C4-2B (cell line): ENCODE data around the gene ZMYND10.

Experiments
- H3K27ac ChIP-seq: fragments of 450-650 bp; 2 replicates; pipeline ENCODE4 v1.5.1; 2017
- ZFX ChIP-seq: fragments of 450-650 bp; IDR thresholded peaks from 2 replicates; pipeline ENCODE4 v1.6.1; 2017
- TF ChIP-seq, protein P1 (sequence below): fragments of 450-650 bp; conservative IDR thresholded peaks from 2 replicates; pipeline ENCODE4 v1.5.1; 2017; ENCODE audit warnings: mild to moderate bottlenecking

Gene ZMYND10

GRCh38 chr3:50302095-50303012 is 43.2 kb downstream of the ZMYND10 start:
- H3K27ac ChIP-seq: peak overlapping the region; percentile 17; the same call in 1 of the 2 replicates
- TF ChIP-seq ZFX: no peak

DNA sequence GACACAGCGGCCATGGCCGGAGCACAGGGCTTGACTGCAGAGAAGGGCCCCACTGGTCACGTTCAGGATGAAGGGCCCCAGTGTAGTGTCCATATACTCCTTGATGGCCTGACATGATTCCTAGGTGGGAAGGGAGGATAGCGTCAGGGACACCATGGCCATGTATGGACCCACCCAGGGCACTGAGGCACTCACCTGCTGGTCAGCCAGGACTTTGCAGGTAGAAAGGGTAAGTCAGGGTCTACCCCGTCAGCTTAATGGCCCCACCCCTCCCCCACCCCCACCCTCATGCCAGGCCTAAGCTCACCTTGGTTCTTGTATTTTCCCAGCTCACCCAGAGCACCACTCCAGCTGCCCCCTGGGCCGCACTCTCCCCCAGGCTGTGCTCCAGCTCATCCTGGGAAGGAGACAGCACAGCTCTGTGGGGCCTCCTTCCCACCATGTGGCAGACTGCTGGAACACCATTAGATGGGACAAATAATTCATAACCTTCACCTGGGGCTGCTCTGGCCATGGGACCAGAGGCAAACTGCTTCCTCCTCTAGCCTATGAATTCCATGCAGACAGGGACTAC is 44.8 kb downstream of the ZMYND10 start:
- peak overlapping the region; percentile 83 for H3K27ac ChIP-seq
- TF ChIP-seq, protein P1, sequence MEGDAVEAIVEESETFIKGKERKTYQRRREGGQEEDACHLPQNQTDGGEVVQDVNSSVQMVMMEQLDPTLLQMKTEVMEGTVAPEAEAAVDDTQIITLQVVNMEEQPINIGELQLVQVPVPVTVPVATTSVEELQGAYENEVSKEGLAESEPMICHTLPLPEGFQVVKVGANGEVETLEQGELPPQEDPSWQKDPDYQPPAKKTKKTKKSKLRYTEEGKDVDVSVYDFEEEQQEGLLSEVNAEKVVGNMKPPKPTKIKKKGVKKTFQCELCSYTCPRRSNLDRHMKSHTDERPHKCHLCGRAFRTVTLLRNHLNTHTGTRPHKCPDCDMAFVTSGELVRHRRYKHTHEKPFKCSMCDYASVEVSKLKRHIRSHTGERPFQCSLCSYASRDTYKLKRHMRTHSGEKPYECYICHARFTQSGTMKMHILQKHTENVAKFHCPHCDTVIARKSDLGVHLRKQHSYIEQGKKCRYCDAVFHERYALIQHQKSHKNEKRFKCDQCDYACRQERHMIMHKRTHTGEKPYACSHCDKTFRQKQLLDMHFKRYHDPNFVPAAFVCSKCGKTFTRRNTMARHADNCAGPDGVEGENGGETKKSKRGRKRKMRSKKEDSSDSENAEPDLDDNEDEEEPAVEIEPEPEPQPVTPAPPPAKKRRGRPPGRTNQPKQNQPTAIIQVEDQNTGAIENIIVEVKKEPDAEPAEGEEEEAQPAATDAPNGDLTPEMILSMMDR: no peak
- TF ChIP-seq ZFX: no peak

GRCh38 chr3:50299929-50300680 is 45.4 kb downstream of the ZMYND10 start:
- peak overlapping the region; percentile 83 for H3K27ac ChIP-seq
- TF ChIP-seq, protein P1: no peak
- peak; percentile 23; the same call in 1 of the 2 replicates for TF ChIP-seq ZFX

DNA sequence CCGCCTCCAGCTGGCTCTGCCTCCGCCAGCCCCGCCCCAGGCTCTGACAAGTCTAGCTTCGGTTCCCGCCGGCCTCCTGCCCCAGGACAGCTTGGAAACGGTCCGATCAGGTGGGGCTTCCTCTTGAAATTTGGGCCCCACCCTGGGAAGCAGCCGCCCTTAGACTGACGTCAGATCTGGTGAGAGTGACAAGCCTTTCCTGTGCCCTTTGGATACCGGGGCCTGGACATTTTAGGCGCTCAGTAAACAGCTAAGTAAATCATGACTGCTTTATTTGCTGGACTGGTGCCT is 45.9 kb downstream of the ZMYND10 start:
- TF ChIP-seq ZFX: no peak
- TF ChIP-seq, protein P1: no peak
- peak overlapping the region; percentile 83 for H3K27ac ChIP-seq

DNA sequence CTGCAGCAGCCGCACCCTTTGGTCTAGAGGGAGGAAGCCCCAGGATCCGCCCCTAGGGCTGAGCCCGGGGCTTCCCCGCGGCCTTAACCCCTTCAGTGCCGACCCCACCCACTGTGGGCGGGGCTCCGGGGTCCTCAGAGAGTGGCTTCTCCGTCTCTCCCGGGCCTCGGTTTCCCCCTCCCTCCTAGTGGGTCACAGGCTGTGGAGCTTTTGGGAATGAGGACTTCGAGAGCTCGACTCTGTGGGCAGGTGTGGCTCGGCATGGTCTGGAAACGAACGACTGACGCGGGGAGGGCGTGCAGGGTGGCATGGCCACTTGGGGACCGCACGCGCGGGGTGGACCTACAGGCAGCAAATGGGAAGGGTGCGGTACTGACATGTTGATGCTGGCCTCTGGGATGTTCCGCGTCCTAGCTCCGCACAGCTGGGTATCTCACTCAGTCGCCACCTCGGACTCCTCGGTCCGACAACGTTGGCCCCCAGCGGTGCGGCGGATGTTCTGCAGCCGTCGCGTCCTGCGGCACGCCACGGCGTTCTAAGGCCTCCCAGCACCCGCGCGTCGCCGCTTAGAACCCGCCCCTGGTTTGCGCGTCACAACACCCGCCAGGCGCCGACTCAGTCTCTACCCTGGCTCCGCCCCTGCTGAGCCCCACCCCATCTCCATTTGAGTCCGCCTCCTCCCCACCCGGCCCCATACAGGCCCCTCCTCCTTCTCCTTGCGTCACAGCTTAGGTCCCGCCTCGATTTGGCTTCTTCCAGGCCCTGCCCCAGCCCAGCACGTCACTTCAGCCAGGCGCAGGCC is 46.5 kb downstream of the ZMYND10 start, which contains the start of the genes HYAL3 and NAA80:
TSS of gene HYAL3 (minus strand) at position 570 of the 802 bp plus-strand sequence. CDS start 3,803 bp downstream, outside the sequence.
TSS of gene NAA80 (minus strand) at position 570 of the 802 bp plus-strand sequence. CDS start 1,942 bp downstream, outside the sequence.
- TF ChIP-seq ZFX: no peak
- TF ChIP-seq, protein P1: no peak; the same call in 1 of the 2 replicates
- peak within 1 kb of the TSS; percentile 83 for H3K27ac ChIP-seq

- TF ChIP-seq, protein P1: no peak; the same call in 1 of the 2 replicates
- TF ChIP-seq ZFX: no peak
- peak overlapping the region; percentile 83 for H3K27ac ChIP-seq
These were observed 47.4 kb downstream of the ZMYND10 start for GRCh38 chr3:50297896-50298725.
